ENCODE results near the gene PDLIM1.

PDLIM1 gene

GRCh38 chr10:95333997-95334804, 43.4 kb upstream of the PDLIM1 start:
- no peak overlapping the region for H3K27ac ChIP-seq
- TF ChIP-seq, protein P1, sequence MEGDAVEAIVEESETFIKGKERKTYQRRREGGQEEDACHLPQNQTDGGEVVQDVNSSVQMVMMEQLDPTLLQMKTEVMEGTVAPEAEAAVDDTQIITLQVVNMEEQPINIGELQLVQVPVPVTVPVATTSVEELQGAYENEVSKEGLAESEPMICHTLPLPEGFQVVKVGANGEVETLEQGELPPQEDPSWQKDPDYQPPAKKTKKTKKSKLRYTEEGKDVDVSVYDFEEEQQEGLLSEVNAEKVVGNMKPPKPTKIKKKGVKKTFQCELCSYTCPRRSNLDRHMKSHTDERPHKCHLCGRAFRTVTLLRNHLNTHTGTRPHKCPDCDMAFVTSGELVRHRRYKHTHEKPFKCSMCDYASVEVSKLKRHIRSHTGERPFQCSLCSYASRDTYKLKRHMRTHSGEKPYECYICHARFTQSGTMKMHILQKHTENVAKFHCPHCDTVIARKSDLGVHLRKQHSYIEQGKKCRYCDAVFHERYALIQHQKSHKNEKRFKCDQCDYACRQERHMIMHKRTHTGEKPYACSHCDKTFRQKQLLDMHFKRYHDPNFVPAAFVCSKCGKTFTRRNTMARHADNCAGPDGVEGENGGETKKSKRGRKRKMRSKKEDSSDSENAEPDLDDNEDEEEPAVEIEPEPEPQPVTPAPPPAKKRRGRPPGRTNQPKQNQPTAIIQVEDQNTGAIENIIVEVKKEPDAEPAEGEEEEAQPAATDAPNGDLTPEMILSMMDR (IDR thresholded peaks at IDR 0.05), result no peak
- no peak for TF ChIP-seq ZFX (IDR thresholded peaks at IDR 0.05; ENCODE audit: borderline replicate concordance)

- no peak overlapping the region for H3K27ac ChIP-seq
- TF ChIP-seq ZFX (IDR thresholded peaks at IDR 0.05; ENCODE audit: borderline replicate concordance), result no peak
Observed at GRCh38 chr10:95332666-95333249, 42.0 kb upstream of the PDLIM1 start.

DNA sequence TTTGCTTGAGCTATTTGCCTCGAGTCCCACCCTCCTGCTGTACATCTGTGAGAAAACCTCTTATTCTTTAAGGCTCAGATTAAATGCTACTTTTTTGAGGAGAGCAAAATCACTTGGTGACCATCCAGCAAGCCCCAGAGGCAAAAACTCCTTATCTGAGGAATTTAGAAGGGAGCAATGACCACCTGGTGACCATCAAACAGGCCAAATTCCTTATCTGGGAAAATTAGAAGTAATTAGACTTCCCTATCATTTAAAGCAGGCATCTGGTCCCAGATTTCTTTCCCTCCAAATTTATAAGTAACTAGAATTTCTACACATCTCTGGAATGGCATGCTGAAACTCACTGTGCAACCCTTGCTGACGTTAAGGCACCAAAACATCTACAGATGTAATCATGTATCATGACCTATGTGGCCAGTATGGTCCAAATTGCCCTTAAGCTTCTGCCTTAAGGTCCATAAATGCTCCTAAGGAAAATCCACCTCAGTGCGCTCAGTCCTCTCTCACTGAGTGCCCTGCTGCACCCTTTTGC, 40.9 kb upstream of the PDLIM1 start:
- no peak overlapping the region for H3K27ac ChIP-seq
- TF ChIP-seq, protein P1 (IDR thresholded peaks at IDR 0.05), result no peak
- TF ChIP-seq ZFX (IDR thresholded peaks at IDR 0.05; ENCODE audit: borderline replicate concordance), result no peak

DNA sequence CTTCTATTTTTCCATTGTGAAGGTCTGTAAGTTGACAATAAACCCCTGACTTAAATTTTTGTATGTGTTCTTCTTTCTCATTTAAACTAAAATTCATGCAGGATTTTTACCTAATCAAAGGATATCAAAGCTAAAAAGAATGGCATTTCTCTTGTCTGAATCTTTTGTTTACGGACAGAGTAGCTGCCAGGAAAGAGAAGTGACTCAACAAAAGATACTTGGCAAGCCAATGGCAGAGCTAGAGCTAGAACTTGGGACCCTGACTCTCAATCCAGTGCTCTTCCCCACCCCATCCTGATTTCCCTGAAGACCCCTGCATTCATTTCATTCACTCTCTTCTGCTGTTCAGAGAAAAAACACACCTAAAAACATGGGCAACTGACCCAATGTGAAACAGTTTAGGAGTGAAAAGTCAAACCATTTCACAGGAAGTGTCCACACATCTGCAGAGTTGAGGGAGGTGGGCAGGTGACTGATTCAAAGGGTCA, 40.2 kb upstream of the PDLIM1 start:
- no peak overlapping the region for H3K27ac ChIP-seq
- no peak for TF ChIP-seq ZFX (IDR thresholded peaks at IDR 0.05; ENCODE audit: borderline replicate concordance)
- TF ChIP-seq, protein P1 (IDR thresholded peaks at IDR 0.05), result no peak

- TF ChIP-seq, protein P1 (IDR thresholded peaks at IDR 0.05), result no peak
- TF ChIP-seq ZFX (IDR thresholded peaks at IDR 0.05; ENCODE audit: borderline replicate concordance), result no peak
- H3K27ac ChIP-seq, result no peak overlapping the region
Observed at GRCh38 chr10:95329296-95329695, 38.5 kb upstream of the PDLIM1 start.

- H3K27ac ChIP-seq, result no peak overlapping the region
- no peak for TF ChIP-seq ZFX (IDR thresholded peaks at IDR 0.05; ENCODE audit: borderline replicate concordance)
- TF ChIP-seq, protein P1 (IDR thresholded peaks at IDR 0.05), result no peak
Observed at GRCh38 chr10:95328013-95328412, 37.2 kb upstream of the PDLIM1 start.

- no peak for TF ChIP-seq ZFX (IDR thresholded peaks at IDR 0.05; ENCODE audit: borderline replicate concordance)
- TF ChIP-seq, protein P1 (IDR thresholded peaks at IDR 0.05), result no peak
- H3K27ac ChIP-seq, result no peak overlapping the region
Observed at GRCh38 chr10:95327367-95327766, 36.6 kb upstream of the PDLIM1 start.
